ENCODE measurements around the gene UBE3B. TPM values are rescaled to one million over a fixed set of nuclear protein-coding genes. Genes with fewer than 3 reads are reported as not detected.

The UBE3B gene
- total RNA-seq, 1 donor from 2014 or later: 28.4 TPM

GRCh38 chr12:109539508-109539907 is 62.1 kb downstream of the UBE3B start:
- no peaks in the 10 kb centered on the region for H3K4me1 ChIP-seq
- H3K79me2 ChIP-seq (ENCODE audit: low read depth): no peaks in the 10 kb centered on the region
- no peaks in the 10 kb centered on the region for H4K20me1 ChIP-seq (ENCODE audit: low read depth)
- no peak overlapping the region for H3K27ac Mint-ChIP-seq
- H3K9ac ChIP-seq: no peak overlapping the region
- H3K9me3 ChIP-seq (ENCODE audit: low read depth): no peaks in the 10 kb centered on the region
- H3K4me3 ChIP-seq: no peak overlapping the region
- no peak overlapping the region for H2AFZ ChIP-seq (replicated peaks)
- no peak overlapping the region for H3K4me2 ChIP-seq
- H3K4me1 Mint-ChIP-seq: peaks cover 12% of the 10 kb centered on the region
- no peak for TF ChIP-seq EZH2phosphoT487 (IDR thresholded peaks at IDR 0.05)
- TF ChIP-seq EZH2 (IDR thresholded peaks at IDR 0.05): no peak
- no peak for TF ChIP-seq CTCF (IDR thresholded peaks at IDR 0.05)
- H3K4me3 Mint-ChIP-seq: peak overlapping the region; percentile 21
- H3K9me3 Mint-ChIP-seq: no peaks in the 10 kb centered on the region
- no peaks in the 10 kb centered on the region for H3F3A ChIP-seq (ENCODE audit: low read depth)
- peaks cover 14% of the 10 kb centered on the region for H3K27me3 Mint-ChIP-seq (ENCODE audit: insufficient read depth, low read depth)
- H3K27me3 ChIP-seq: no peaks in the 10 kb centered on the region
- no peak overlapping the region for H3K27ac ChIP-seq
- peaks cover 7% of the 10 kb centered on the region for H3K36me3 Mint-ChIP-seq
- H3K36me3 ChIP-seq: no peaks in the 10 kb centered on the region
- DNase-seq (ENCODE audit: low spot score): no peak

GRCh38 chr12:109540526-109541412 is 63.3 kb downstream of the UBE3B start:
- no peaks in the 10 kb centered on the region for H3K9me3 Mint-ChIP-seq
- no peak overlapping the region for H3K27ac Mint-ChIP-seq
- Histone ChIP-seq H3F3A (ENCODE audit: low read depth) (no peaks in the 10 kb centered on the region), H3K36me3 (no peaks in the 10 kb centered on the region), H3K4me3 (no peak overlapping the region), H3K9me3 (ENCODE audit: low read depth) (no peaks in the 10 kb centered on the region), H3K27ac (no peak overlapping the region), H4K20me1 (ENCODE audit: low read depth) (no peaks in the 10 kb centered on the region), H3K27me3 (no peaks in the 10 kb centered on the region), H3K9ac (no peak overlapping the region), H3K4me2 (no peak overlapping the region), H3K79me2 (ENCODE audit: low read depth) (no peaks in the 10 kb centered on the region), H2AFZ (replicated peaks) (no peak overlapping the region), H3K4me1 (no peaks in the 10 kb centered on the region)
- no peak for TF ChIP-seq CTCF (IDR thresholded peaks at IDR 0.05)
- TF ChIP-seq EZH2 (IDR thresholded peaks at IDR 0.05): no peak
- no peak for DNase-seq (ENCODE audit: low spot score)
- peaks cover 13% of the 10 kb centered on the region for H3K27me3 Mint-ChIP-seq (ENCODE audit: insufficient read depth, low read depth)
- H3K36me3 Mint-ChIP-seq: peaks cover 2% of the 10 kb centered on the region
- no peak overlapping the region for H3K4me3 Mint-ChIP-seq
- H3K4me1 Mint-ChIP-seq: peaks cover 12% of the 10 kb centered on the region

- no peak overlapping the region for H3K27ac ChIP-seq
Measured at GRCh38 chr12:109541413-109541726, 63.9 kb downstream of the UBE3B start.

More at GRCh38 chr12:109541413-109541726, 63.9 kb downstream of the UBE3B start:
- H3K9me3 ChIP-seq (ENCODE audit: low read depth): no peaks in the 10 kb centered on the region
- H3K9ac ChIP-seq: no peak overlapping the region
- H3K4me2 ChIP-seq: no peak overlapping the region
- H4K20me1 ChIP-seq (ENCODE audit: low read depth): no peaks in the 10 kb centered on the region
- Mint-ChIP-seq H3K4me3 (no peak overlapping the region), H3K4me1 (peaks cover 12% of the 10 kb centered on the region), H3K9me3 (no peaks in the 10 kb centered on the region), H3K27me3 (ENCODE audit: insufficient read depth, low read depth) (peaks cover 13% of the 10 kb centered on the region), H3K27ac (no peak overlapping the region), H3K36me3 (peaks cover 2% of the 10 kb centered on the region)
- no peaks in the 10 kb centered on the region for H3K79me2 ChIP-seq (ENCODE audit: low read depth)
- DNase-seq (ENCODE audit: low spot score): no peak
- no peaks in the 10 kb centered on the region for H3F3A ChIP-seq (ENCODE audit: low read depth)
- no peaks in the 10 kb centered on the region for H3K4me1 ChIP-seq
- TF ChIP-seq CTCF (IDR thresholded peaks at IDR 0.05): no peak
- no peak for TF ChIP-seq EZH2 (IDR thresholded peaks at IDR 0.05)
- TF ChIP-seq EZH2phosphoT487 (IDR thresholded peaks at IDR 0.05): no peak
- H2AFZ ChIP-seq (replicated peaks): no peak overlapping the region
- H3K36me3 ChIP-seq: no peaks in the 10 kb centered on the region
- H3K27me3 ChIP-seq: no peaks in the 10 kb centered on the region
- H3K4me3 ChIP-seq: no peak overlapping the region
